HUES48 (cell line): ENCODE results near the gene GPR63.

Source experiments
- H3K27ac ChIP-seq: one replicate; pipeline ENCODE4 v1.7.0; 2013; ENCODE audit warnings: low read depth, low read length, inconsistent platforms
- H3K27me3 ChIP-seq: 2 replicates; pipeline ENCODE4 v1.6.1; 2013; ENCODE audit warnings: mild to moderate bottlenecking, low read length; ENCODE audit not compliant: control insufficient read depth, insufficient read depth
- H3K36me3 ChIP-seq: 2 replicates; pipeline ENCODE4 v1.6.1; 2013; ENCODE audit warnings: low read length; ENCODE audit not compliant: control insufficient read depth, insufficient read depth
- H3K4me1 ChIP-seq: 2 replicates; pipeline ENCODE4 v1.6.1; 2013; ENCODE audit warnings: mild to moderate bottlenecking, low read length; ENCODE audit not compliant: control insufficient read depth, insufficient read depth
- H3K4me3 ChIP-seq: 2 replicates; pipeline ENCODE4 v1.5.1; 2013; ENCODE audit warnings: mild to moderate bottlenecking, low read depth, low read length
- H3K9ac ChIP-seq: 2 replicates; pipeline ENCODE4 v1.6.1; 2013; ENCODE audit warnings: mild to moderate bottlenecking, low read depth, low read length, moderate library complexity
- H3K9me3 ChIP-seq: 2 replicates; pipeline ENCODE4 v1.6.1; 2013; ENCODE audit warnings: low read length; ENCODE audit not compliant: control insufficient read depth, insufficient read depth

Gene GPR63

GRCh38 chr6:96856856-96857255, 19.6 kb upstream of the GPR63 start:
- no peaks in the 10 kb centered on the region for H3K36me3 ChIP-seq
- no peaks in the 10 kb centered on the region for H3K27me3 ChIP-seq
- peaks cover 12% of the 10 kb centered on the region for H3K9me3 ChIP-seq
- H3K27ac ChIP-seq = no peak overlapping the region
- no peaks in the 10 kb centered on the region for H3K4me1 ChIP-seq
- H3K4me3 ChIP-seq = no peak overlapping the region
- no peak overlapping the region for H3K9ac ChIP-seq

- Histone ChIP-seq H3K9ac (no peak overlapping the region), H3K4me1 (no peaks in the 10 kb centered on the region), H3K36me3 (no peaks in the 10 kb centered on the region), H3K4me3 (no peak overlapping the region), H3K27me3 (no peaks in the 10 kb centered on the region), H3K27ac (no peak overlapping the region), H3K9me3 (peaks cover 5% of the 10 kb centered on the region; the same call in 1 of the 2 replicates)
Measured at GRCh38 chr6:96853083-96853482, 15.8 kb upstream of the GPR63 start.

DNA sequence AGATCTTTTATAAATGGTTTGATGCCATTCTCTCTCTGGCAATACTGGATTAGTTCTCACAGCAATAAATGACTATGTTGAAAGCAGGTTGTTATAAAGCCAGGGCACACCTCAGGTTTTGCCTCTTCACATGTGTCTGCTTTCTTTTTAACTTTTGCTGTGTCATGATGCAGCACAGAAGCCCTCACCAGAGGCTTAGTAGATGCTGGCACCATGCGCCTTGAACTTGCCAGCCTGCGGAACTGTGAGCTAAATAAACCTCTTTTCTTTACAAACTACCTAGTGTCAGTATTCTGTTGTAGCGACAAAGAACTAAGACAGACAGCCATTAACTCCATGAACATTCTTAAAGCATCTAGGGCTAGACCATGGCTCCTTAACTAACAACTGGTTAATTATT, 15.3 kb upstream of the GPR63 start:
- no peak overlapping the region for H3K9ac ChIP-seq

GRCh38 chr6:96851858-96852257, 14.6 kb upstream of the GPR63 start:
- Histone ChIP-seq H3K27ac (no peak overlapping the region), H3K9ac (no peak overlapping the region), H3K4me3 (no peak overlapping the region), H3K36me3 (no peaks in the 10 kb centered on the region), H3K9me3 (peaks cover 5% of the 10 kb centered on the region; the same call in 1 of the 2 replicates), H3K4me1 (no peaks in the 10 kb centered on the region), H3K27me3 (no peaks in the 10 kb centered on the region)

More for the DNA sequence above, 15.3 kb upstream of the GPR63 start:
- Histone ChIP-seq H3K27me3 (no peaks in the 10 kb centered on the region), H3K4me1 (no peaks in the 10 kb centered on the region), H3K4me3 (no peak overlapping the region), H3K36me3 (no peaks in the 10 kb centered on the region), H3K9me3 (peaks cover 5% of the 10 kb centered on the region; the same call in 1 of the 2 replicates), H3K27ac (no peak overlapping the region)

- H3K4me1 ChIP-seq = no peaks in the 10 kb centered on the region
- no peaks in the 10 kb centered on the region for H3K36me3 ChIP-seq
- peaks cover 5% of the 10 kb centered on the region; the same call in 1 of the 2 replicates for H3K9me3 ChIP-seq
- no peaks in the 10 kb centered on the region for H3K27me3 ChIP-seq
- no peak overlapping the region for H3K4me3 ChIP-seq
- H3K27ac ChIP-seq = no peak overlapping the region
- H3K9ac ChIP-seq = no peak overlapping the region
Measured at GRCh38 chr6:96849615-96850014, 12.3 kb upstream of the GPR63 start.

GRCh38 chr6:96844530-96844929, 7.3 kb upstream of the GPR63 start:
- Histone ChIP-seq H3K9me3 (no peaks in the 10 kb centered on the region), H3K4me3 (no peak overlapping the region), H3K36me3 (no peaks in the 10 kb centered on the region), H3K27ac (no peak overlapping the region), H3K27me3 (no peaks in the 10 kb centered on the region; the same call in 1 of the 2 replicates), H3K4me1 (no peaks in the 10 kb centered on the region), H3K9ac (no peak overlapping the region)

GRCh38 chr6:96841345-96841744, 4.1 kb upstream of the GPR63 start:
- Histone ChIP-seq H3K27me3 (peaks cover 15% of the 10 kb centered on the region), H3K9ac (no peak overlapping the region), H3K27ac (no peak overlapping the region), H3K36me3 (no peaks in the 10 kb centered on the region), H3K9me3 (no peaks in the 10 kb centered on the region), H3K4me3 (no peak overlapping the region), H3K4me1 (no peaks in the 10 kb centered on the region)

DNA sequence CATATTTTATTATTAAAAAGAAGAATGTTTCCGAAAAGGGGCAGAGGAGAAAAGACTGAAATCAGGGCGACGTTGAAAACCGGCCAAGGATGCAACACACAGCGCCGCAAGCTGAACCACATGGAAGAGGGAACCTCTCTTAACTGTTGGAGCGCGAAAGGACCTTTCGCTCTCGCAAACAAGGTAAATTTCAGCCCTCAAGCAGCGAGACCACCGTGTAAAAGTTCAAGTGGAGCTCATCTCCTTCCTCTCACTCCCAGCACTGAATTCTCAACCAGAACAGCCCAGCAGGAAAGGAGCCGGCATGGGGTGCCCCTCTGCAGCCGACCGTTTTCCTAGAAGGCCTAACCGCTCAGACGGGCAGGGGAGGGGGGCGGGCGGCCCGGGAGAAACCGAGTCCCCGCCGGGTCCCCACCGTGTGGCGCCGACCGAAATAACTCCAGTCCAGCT, 621 bp downstream of the GPR63 start:
- H3K36me3 ChIP-seq = no peaks in the 10 kb centered on the region; the same call in 1 of the 2 replicates
- H3K9me3 ChIP-seq = no peaks in the 10 kb centered on the region
- H3K4me3 ChIP-seq = peak overlapping the region; percentile 99
- peaks cover 15% of the 10 kb centered on the region for H3K27me3 ChIP-seq
- H3K9ac ChIP-seq = peak overlapping the region; percentile 90
- H3K4me1 ChIP-seq = peaks cover 15% of the 10 kb centered on the region
- peak overlapping the region; percentile 80 for H3K27ac ChIP-seq

GRCh38 chr6:96834070-96834469, 3.2 kb downstream of the GPR63 start:
- Histone ChIP-seq H3K4me1 (peaks cover 15% of the 10 kb centered on the region), H3K9ac (no peak overlapping the region), H3K4me3 (no peak overlapping the region), H3K27ac (no peak overlapping the region), H3K9me3 (no peaks in the 10 kb centered on the region), H3K36me3 (peaks cover 26% of the 10 kb centered on the region), H3K27me3 (peaks cover 12% of the 10 kb centered on the region)

DNA sequence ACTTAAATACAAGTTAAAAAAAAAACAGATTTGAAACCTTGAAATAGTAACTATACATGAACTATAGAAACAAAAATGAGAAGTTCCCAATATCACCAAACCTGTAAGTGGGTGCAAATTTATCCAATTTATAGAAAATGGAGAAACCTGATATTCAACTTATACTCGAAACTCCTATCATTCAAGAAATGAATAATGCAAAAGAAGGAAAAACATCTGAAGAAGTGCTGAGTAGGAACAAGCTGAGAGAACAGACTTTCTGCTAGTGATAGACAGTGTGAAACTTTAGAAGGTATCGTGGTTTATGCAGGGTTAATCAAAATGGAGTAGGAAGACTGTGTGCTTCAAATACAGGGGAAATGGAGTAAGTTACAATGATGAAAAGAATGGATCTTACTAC, 4.5 kb downstream of the GPR63 start:
- Histone ChIP-seq H3K4me1 (peaks cover 15% of the 10 kb centered on the region), H3K9me3 (no peaks in the 10 kb centered on the region), H3K27me3 (peaks cover under 1% of the 10 kb centered on the region; the same call in 1 of the 2 replicates), H3K27ac (no peak overlapping the region), H3K4me3 (no peak overlapping the region), H3K9ac (no peak overlapping the region), H3K36me3 (peaks cover 28% of the 10 kb centered on the region)

- Histone ChIP-seq H3K9ac (no peak overlapping the region), H3K4me3 (no peak overlapping the region), H3K36me3 (peaks cover 65% of the 10 kb centered on the region), H3K9me3 (no peaks in the 10 kb centered on the region), H3K27me3 (no peaks in the 10 kb centered on the region), H3K27ac (no peak overlapping the region), H3K4me1 (no peaks in the 10 kb centered on the region)
Measured at GRCh38 chr6:96826865-96827264, 10.4 kb downstream of the GPR63 start.

GRCh38 chr6:96823743-96824142, 13.5 kb downstream of the GPR63 start:
- no peak overlapping the region for H3K9ac ChIP-seq

More at GRCh38 chr6:96823743-96824142, 13.5 kb downstream of the GPR63 start:
- H3K27me3 ChIP-seq = no peaks in the 10 kb centered on the region
- H3K4me3 ChIP-seq = no peak overlapping the region
- peaks cover 10% of the 10 kb centered on the region for H3K4me1 ChIP-seq
- H3K27ac ChIP-seq = no peak overlapping the region
- peaks cover 38% of the 10 kb centered on the region for H3K36me3 ChIP-seq
- no peaks in the 10 kb centered on the region for H3K9me3 ChIP-seq
